MM.1S (cell line): ENCODE results near the gene MEIS2.

Experiments used
- DNase-seq: peaks from one replicate; pipeline ENCODE4 v3.0.0-alpha.2; 2015
- H2AFZ ChIP-seq: fragments of 300-600 bp; sonication (generic); 2 replicates; pipeline ENCODE4 v1.6.0; 2016; ENCODE audit warnings: antibody characterized with exemption, low read length
- H3F3A ChIP-seq: fragments of 300-600 bp; sonication (generic); 2 replicates; pipeline ENCODE4 v1.6.1; 2016; ENCODE audit warnings: mild to moderate bottlenecking, antibody characterized with exemption, low read length, moderate library complexity, mixed read lengths; ENCODE audit not compliant: insufficient read depth
- H3K27ac ChIP-seq: fragments of 300-600 bp; sonication (generic); 2 replicates; pipeline ENCODE4 v1.5.1; 2016; ENCODE audit warnings: mild to moderate bottlenecking, low read length
- H3K27me3 ChIP-seq: fragments of 300-600 bp; sonication (generic); replicated peaks from 2 replicates; pipeline ENCODE4 v1.6.0; 2016; ENCODE audit warnings: low read length; ENCODE audit not compliant: insufficient read depth
- H3K36me3 ChIP-seq: fragments of 300-600 bp; sonication (generic); replicated peaks from 2 replicates; pipeline ENCODE4 v1.6.1; 2016; ENCODE audit warnings: mild to moderate bottlenecking, low read length, mixed read lengths; ENCODE audit not compliant: insufficient read depth
- H3K4me1 ChIP-seq: fragments of 300-600 bp; sonication (generic); 2 replicates; pipeline ENCODE4 v1.6.1; 2016; ENCODE audit warnings: low read length, mixed read lengths
- H3K4me2 ChIP-seq: fragments of 300-600 bp; sonication (generic); 2 replicates; pipeline ENCODE4 v1.6.0; 2016; ENCODE audit warnings: low read depth, low read length
- H3K4me3 ChIP-seq: fragments of 300-600 bp; sonication (generic); 2 replicates; pipeline ENCODE4 v1.5.1; 2016; ENCODE audit warnings: low read length, mixed read lengths
- H3K79me2 ChIP-seq: fragments of 300-600 bp; sonication (generic); 2 replicates; pipeline ENCODE4 v1.6.1; 2016; ENCODE audit warnings: mixed run types, low read length, mixed read lengths
- H3K9ac ChIP-seq: fragments of 300-600 bp; sonication (generic); 2 replicates; pipeline ENCODE4 v1.6.1; 2016; ENCODE audit warnings: low read length, mixed read lengths
- H3K9me2 ChIP-seq: fragments of 300-600 bp; sonication (generic); replicated peaks from 2 replicates; pipeline ENCODE4 v1.6.1; 2016; ENCODE audit warnings: mild to moderate bottlenecking, low read length, mixed read lengths; ENCODE audit not compliant: insufficient read depth
- H3K9me3 ChIP-seq: fragments of 300-600 bp; sonication (generic); replicated peaks from 2 replicates; pipeline ENCODE4 v1.6.1; 2016; ENCODE audit warnings: mild to moderate bottlenecking, low read length, mixed read lengths; ENCODE audit not compliant: insufficient read depth
- H4K20me1 ChIP-seq: fragments of 300-600 bp; sonication (generic); 2 replicates; pipeline ENCODE4 v1.6.1; 2016; ENCODE audit warnings: mild to moderate bottlenecking, low read length, moderate library complexity, mixed read lengths; ENCODE audit not compliant: insufficient read depth
- CTCF ChIP-seq: fragments of 300-600 bp; sonication (generic); IDR thresholded peaks from 2 replicates; pipeline ENCODE4 v1.5.1; 2016; ENCODE audit warnings: antibody characterized with exemption, low read length, mixed read lengths
- EZH2 ChIP-seq: fragments of 300-600 bp; sonication (generic); optimal IDR thresholded peaks from 2 replicates; pipeline ENCODE3; 2017; ENCODE audit warnings: low read depth, mild to moderate bottlenecking, antibody characterized with exemption, low read length, mixed read lengths
- EZH2phosphoT487 ChIP-seq: fragments of 300-600 bp; sonication (generic); IDR thresholded peaks from 2 replicates; pipeline ENCODE4 v1.6.1; 2018; ENCODE audit warnings: antibody characterized with exemption, low read length

Gene MEIS2

GRCh38 chr15:37015451-37015850 lies 84.9 kb downstream of the MEIS2 start:
- Histone ChIP-seq H3K27ac (no peak overlapping the region), H3K4me3 (no peak overlapping the region), H3K9me3 (no peaks in the 10 kb centered on the region), H3K9ac (no peak overlapping the region), H3K4me2 (no peak overlapping the region), H4K20me1 (no peaks in the 10 kb centered on the region), H3K79me2 (no peaks in the 10 kb centered on the region), H3K27me3 (no peaks in the 10 kb centered on the region), H3K4me1 (no peaks in the 10 kb centered on the region), H2AFZ (no peak overlapping the region), H3K9me2 (no peaks in the 10 kb centered on the region), H3F3A (no peaks in the 10 kb centered on the region), H3K36me3 (no peaks in the 10 kb centered on the region)
- no peak for DNase-seq
- TF ChIP-seq CTCF (no peak), EZH2 (no peak), EZH2phosphoT487 (no peak)

DNA sequence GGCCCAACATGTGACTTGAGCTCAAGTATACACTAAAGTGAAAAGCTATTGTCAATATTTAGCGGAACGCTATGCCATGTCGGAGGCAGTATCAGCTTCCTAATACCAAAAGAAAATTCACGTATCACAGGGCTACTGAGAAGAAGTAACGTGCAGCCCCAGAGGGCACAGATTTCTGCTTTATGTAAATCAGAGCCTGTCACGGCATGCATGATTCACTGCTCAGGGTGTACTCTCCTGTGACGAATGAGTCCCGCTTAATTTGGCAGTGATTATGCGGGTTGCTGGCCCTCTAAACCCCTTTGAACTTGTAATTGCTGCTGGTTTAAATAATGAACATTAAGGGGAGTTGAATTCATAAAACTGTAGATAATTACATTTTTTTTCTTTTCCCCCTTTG lies 85.3 kb downstream of the MEIS2 start:
- Histone ChIP-seq H2AFZ (no peak overlapping the region), H3K4me2 (no peak overlapping the region), H3K9me3 (no peaks in the 10 kb centered on the region), H3K9me2 (no peaks in the 10 kb centered on the region), H3K4me1 (no peaks in the 10 kb centered on the region), H3K4me3 (no peak overlapping the region), H3K36me3 (no peaks in the 10 kb centered on the region), H3F3A (no peaks in the 10 kb centered on the region), H3K9ac (no peak overlapping the region), H3K27ac (no peak overlapping the region), H3K79me2 (no peaks in the 10 kb centered on the region), H3K27me3 (no peaks in the 10 kb centered on the region), H4K20me1 (no peaks in the 10 kb centered on the region)
- TF ChIP-seq EZH2 (no peak), CTCF (no peak), EZH2phosphoT487 (no peak)
- DNase-seq = no peak

DNA sequence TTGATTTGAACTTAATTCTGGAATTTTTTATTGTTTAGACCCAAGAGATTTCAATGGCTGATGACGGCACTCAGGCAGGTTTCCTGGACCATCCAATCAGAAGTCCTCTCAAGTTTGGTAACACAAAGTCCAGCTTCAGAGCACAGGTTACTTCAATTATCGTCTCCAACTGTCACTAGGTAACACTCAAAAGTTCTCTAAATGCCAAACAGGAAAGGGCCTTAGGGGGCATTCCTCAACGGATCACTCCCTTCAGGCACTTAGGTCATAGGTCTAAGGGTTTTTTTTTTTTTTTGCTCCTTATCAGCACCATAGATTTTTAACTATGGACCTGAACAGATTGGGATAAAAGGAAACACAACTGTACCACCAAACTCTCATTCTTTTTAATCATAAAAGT lies 85.8 kb downstream of the MEIS2 start:
- Histone ChIP-seq H2AFZ (no peak overlapping the region), H3K27me3 (no peaks in the 10 kb centered on the region)

DNA sequence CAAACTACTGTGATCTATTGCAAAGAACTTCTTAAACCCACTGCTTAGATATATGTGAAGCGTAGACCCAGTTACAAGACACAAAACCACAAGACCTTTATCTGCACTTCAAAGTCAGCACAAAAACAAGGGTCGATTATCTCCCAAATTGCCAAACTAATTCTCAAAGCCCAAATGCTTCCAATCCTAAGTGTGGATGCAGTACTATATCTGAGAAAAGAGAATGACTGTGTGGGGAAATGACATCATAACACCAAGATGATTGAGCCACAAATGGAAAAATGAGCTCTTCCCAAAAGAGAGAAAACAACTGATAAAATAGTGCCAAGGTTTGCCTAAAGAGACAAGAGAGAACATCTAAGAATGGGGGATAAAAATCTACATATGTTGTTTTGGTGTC lies 86.2 kb downstream of the MEIS2 start:
- no peak for TF ChIP-seq EZH2
- no peak for TF ChIP-seq EZH2phosphoT487
- TF ChIP-seq CTCF = no peak
- DNase-seq = no peak
- H3K4me3 ChIP-seq = no peak overlapping the region
- no peak overlapping the region for H3K27ac ChIP-seq
- H3K79me2 ChIP-seq = no peaks in the 10 kb centered on the region
- no peaks in the 10 kb centered on the region for H3K9me3 ChIP-seq
- no peaks in the 10 kb centered on the region for H3K36me3 ChIP-seq
- no peaks in the 10 kb centered on the region for H3K9me2 ChIP-seq
- no peaks in the 10 kb centered on the region for H3K27me3 ChIP-seq
- H2AFZ ChIP-seq = no peak overlapping the region
- H3K9ac ChIP-seq = no peak overlapping the region
- no peaks in the 10 kb centered on the region for H3F3A ChIP-seq
- no peak overlapping the region for H3K4me2 ChIP-seq
- H4K20me1 ChIP-seq = no peaks in the 10 kb centered on the region
- no peaks in the 10 kb centered on the region for H3K4me1 ChIP-seq

More for the DNA sequence above, 85.8 kb downstream of the MEIS2 start:
- Histone ChIP-seq H3K9ac (no peak overlapping the region), H3K36me3 (no peaks in the 10 kb centered on the region), H3F3A (no peaks in the 10 kb centered on the region), H3K9me3 (no peaks in the 10 kb centered on the region), H4K20me1 (no peaks in the 10 kb centered on the region), H3K9me2 (no peaks in the 10 kb centered on the region), H3K4me2 (no peak overlapping the region), H3K4me1 (no peaks in the 10 kb centered on the region), H3K79me2 (no peaks in the 10 kb centered on the region), H3K27ac (no peak overlapping the region), H3K4me3 (no peak overlapping the region)
- no peak for DNase-seq
- no peak for TF ChIP-seq EZH2
